OCI-LY1 (cell line): ENCODE measurements around the gene CCDC92.

ENCODE experiments used
- EZH2 ChIP-seq: fragments of 200-600 bp; sonication (generic), shearing (Covaris generic); IDR thresholded peaks from 2 replicates; pipeline ENCODE4 v1.8.0; 2017; ENCODE audit warnings: borderline replicate concordance, mixed run types, mild to moderate bottlenecking, antibody characterized with exemption, low read length, moderate library complexity, mixed read lengths
- TF ChIP-seq, protein P1 (sequence below): fragments of 200-600 bp; sonication (generic), shearing (Covaris generic); IDR thresholded peaks from 2 replicates; pipeline ENCODE4 v1.5.1; 2017; ENCODE audit warnings: mild to moderate bottlenecking, antibody characterized with exemption, low read length, moderate library complexity, mixed read lengths

DNA sequence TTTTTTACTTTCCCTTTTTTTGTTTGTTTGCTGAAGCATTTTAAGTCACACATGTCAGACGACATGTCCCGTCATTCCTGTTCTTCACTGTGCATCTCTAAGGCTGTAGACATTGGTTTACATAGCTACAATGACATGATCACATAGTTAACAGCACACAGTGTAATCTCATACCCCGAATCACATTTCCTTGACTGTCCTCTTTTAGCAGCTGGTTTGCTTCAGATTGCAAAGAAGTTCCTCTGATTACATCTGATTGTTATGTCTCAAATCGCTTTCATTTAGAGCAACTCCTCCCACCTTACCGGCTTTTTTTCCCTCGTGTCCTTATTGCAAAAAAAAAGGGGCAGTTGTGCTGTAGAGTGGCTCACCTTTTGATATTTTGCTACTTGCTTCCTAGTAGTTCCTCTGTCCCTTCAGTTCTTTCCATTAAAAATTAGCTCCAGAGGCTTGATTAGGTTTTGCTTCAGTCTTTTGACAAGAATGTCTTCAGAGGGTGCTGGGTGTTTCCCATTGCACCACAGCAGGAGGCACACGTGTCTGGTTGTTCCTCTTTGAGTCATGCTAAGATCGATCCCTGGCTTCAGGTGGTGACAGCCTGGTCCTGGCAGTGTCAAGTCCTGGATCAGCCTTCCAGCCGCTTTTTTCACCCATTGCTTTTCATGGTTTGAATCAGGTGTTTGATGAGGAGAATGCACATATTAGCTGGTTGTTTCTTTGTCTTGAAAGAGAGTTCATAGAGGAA lies 35.4 kb upstream of the CCDC92 start:
- TF ChIP-seq, protein P1, sequence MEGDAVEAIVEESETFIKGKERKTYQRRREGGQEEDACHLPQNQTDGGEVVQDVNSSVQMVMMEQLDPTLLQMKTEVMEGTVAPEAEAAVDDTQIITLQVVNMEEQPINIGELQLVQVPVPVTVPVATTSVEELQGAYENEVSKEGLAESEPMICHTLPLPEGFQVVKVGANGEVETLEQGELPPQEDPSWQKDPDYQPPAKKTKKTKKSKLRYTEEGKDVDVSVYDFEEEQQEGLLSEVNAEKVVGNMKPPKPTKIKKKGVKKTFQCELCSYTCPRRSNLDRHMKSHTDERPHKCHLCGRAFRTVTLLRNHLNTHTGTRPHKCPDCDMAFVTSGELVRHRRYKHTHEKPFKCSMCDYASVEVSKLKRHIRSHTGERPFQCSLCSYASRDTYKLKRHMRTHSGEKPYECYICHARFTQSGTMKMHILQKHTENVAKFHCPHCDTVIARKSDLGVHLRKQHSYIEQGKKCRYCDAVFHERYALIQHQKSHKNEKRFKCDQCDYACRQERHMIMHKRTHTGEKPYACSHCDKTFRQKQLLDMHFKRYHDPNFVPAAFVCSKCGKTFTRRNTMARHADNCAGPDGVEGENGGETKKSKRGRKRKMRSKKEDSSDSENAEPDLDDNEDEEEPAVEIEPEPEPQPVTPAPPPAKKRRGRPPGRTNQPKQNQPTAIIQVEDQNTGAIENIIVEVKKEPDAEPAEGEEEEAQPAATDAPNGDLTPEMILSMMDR: no peak
- TF ChIP-seq EZH2: no peak
